ENCODE results near the gene TPRX2. TPM values are rescaled to one million over a fixed set of nuclear protein-coding genes. Genes with fewer than 3 reads are reported as not detected.

Gene TPRX2
- total and polyA plus RNA-seq, 4 donors: not detected

DNA sequence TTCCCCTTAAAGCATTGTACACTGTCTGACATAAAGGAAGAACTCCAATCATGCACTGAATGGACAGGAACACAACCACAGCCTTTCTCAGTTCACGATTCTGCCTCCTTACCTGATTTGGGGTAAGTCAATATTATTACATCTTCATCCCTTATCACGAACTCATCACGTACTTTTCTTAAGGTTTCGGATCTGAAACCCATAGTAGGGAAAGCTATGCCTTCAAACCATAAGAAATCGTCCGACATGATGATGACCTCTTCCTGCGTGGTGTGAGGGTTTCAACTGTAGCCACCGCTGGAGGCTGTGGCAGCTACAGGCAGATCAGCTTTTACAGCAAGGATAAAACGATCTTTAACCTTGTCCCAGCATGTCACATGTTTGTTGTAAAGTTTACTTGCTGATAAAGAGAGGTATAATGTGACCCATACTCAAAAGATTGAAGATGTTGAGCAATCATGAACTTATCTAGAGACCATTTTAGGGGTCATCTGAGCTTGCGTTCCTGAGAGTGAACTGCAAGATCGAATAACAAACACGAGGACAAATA lies 27.1 kb downstream of the TPRX2 start, which contains the start of gene SULT2A1:
Gene SULT2A1 (minus strand): TSS at position 306 of the 550 bp plus-strand sequence. CDS start 58 bp downstream, at position 248.
- Histone ChIP-seq H3K4me1 (ENCODE audit: control insufficient read depth in 4 of 4, insufficient read depth in 4 of 4, low read length in 3 of 4) (peaks cover 4 to 32% (median 15%) of the 10 kb centered on the region in 4 donors), H3K27me3 (ENCODE audit: control insufficient read depth in 4 of 4, insufficient read depth in 4 of 4, low read length in 3 of 4) (no peaks in the 10 kb centered on the region), H3K36me3 (ENCODE audit: control insufficient read depth in 4 of 4, insufficient read depth in 3 of 4, low read depth in 1 of 4, low read length in 3 of 4) (peaks cover 0 to 21% (median 13%) of the 10 kb centered on the region in 4 donors), H3K9ac (ENCODE audit: low read depth in 1 of 2, low read length in 2 of 2) (peak within 1 kb of the TSS; percentile 66 to 93), H3K27ac (ENCODE audit: low read depth in 1 of 2, low read length in 2 of 2) (peak within 1 kb of the TSS; percentile 70 to 73), H3K4me3 (ENCODE audit: low read depth in 1 of 3, low read length in 3 of 3) (peak within 1 kb of the TSS; percentile 60 to 88 (median 79)), H3K9me3 (ENCODE audit: control insufficient read depth in 4 of 4, low read length in 3 of 4) (no peaks in the 10 kb centered on the region)
- TF ChIP-seq FOXA1 (IDR thresholded peaks at IDR 0.05): peak; percentile 75
- no peak for TF ChIP-seq NR2F2 (IDR thresholded peaks at IDR 0.05)
- peak; percentile 97 to 98 for TF ChIP-seq RXRA (IDR thresholded peaks at IDR 0.05)
- peak; percentile 100 for TF ChIP-seq TAF1 (conservative IDR thresholded peaks at IDR 0.05)
- TF ChIP-seq FOXA2 (IDR thresholded peaks at IDR 0.05): peak; percentile 72
- TF ChIP-seq, protein P1, sequence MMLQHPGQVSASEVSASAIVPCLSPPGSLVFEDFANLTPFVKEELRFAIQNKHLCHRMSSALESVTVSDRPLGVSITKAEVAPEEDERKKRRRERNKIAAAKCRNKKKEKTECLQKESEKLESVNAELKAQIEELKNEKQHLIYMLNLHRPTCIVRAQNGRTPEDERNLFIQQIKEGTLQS (IDR thresholded peaks at IDR 0.05): peak; percentile 35
- TF ChIP-seq, protein P2, sequence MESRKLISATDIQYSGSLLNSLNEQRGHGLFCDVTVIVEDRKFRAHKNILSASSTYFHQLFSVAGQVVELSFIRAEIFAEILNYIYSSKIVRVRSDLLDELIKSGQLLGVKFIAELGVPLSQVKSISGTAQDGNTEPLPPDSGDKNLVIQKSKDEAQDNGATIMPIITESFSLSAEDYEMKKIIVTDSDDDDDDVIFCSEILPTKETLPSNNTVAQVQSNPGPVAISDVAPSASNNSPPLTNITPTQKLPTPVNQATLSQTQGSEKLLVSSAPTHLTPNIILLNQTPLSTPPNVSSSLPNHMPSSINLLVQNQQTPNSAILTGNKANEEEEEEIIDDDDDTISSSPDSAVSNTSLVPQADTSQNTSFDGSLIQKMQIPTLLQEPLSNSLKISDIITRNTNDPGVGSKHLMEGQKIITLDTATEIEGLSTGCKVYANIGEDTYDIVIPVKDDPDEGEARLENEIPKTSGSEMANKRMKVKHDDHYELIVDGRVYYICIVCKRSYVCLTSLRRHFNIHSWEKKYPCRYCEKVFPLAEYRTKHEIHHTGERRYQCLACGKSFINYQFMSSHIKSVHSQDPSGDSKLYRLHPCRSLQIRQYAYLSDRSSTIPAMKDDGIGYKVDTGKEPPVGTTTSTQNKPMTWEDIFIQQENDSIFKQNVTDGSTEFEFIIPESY (IDR thresholded peaks at IDR 0.05): peak; percentile 94
- TF ChIP-seq RAD21 (IDR thresholded peaks at IDR 0.05): peak in 1 of 2 donors; percentile 32
- TF ChIP-seq, protein P3, sequence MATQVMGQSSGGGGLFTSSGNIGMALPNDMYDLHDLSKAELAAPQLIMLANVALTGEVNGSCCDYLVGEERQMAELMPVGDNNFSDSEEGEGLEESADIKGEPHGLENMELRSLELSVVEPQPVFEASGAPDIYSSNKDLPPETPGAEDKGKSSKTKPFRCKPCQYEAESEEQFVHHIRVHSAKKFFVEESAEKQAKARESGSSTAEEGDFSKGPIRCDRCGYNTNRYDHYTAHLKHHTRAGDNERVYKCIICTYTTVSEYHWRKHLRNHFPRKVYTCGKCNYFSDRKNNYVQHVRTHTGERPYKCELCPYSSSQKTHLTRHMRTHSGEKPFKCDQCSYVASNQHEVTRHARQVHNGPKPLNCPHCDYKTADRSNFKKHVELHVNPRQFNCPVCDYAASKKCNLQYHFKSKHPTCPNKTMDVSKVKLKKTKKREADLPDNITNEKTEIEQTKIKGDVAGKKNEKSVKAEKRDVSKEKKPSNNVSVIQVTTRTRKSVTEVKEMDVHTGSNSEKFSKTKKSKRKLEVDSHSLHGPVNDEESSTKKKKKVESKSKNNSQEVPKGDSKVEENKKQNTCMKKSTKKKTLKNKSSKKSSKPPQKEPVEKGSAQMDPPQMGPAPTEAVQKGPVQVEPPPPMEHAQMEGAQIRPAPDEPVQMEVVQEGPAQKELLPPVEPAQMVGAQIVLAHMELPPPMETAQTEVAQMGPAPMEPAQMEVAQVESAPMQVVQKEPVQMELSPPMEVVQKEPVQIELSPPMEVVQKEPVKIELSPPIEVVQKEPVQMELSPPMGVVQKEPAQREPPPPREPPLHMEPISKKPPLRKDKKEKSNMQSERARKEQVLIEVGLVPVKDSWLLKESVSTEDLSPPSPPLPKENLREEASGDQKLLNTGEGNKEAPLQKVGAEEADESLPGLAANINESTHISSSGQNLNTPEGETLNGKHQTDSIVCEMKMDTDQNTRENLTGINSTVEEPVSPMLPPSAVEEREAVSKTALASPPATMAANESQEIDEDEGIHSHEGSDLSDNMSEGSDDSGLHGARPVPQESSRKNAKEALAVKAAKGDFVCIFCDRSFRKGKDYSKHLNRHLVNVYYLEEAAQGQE (IDR thresholded peaks at IDR 0.05): peak; percentile 94
- peak; percentile 84 to 90 for TF ChIP-seq JUND (IDR thresholded peaks at IDR 0.05)
- peak; percentile 83 to 91 for TF ChIP-seq HNF4A (conservative IDR thresholded peaks at IDR 0.05)
- TF ChIP-seq, protein P4, sequence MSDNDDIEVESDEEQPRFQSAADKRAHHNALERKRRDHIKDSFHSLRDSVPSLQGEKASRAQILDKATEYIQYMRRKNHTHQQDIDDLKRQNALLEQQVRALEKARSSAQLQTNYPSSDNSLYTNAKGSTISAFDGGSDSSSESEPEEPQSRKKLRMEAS (IDR thresholded peaks at IDR 0.05): peak; percentile 78
- peak; percentile 94 for TF ChIP-seq SP1 (IDR thresholded peaks at IDR 0.05)
- no peak for TF ChIP-seq GABPA (IDR thresholded peaks at IDR 0.05 in 1 of 2, conservative IDR thresholded peaks at IDR 0.05 in 1 of 2)
- peak; percentile 55 for TF ChIP-seq HNF4G (IDR thresholded peaks at IDR 0.05)
- peak; percentile 92 for TF ChIP-seq YY1 (IDR thresholded peaks at IDR 0.05)
- TF ChIP-seq, protein P5, sequence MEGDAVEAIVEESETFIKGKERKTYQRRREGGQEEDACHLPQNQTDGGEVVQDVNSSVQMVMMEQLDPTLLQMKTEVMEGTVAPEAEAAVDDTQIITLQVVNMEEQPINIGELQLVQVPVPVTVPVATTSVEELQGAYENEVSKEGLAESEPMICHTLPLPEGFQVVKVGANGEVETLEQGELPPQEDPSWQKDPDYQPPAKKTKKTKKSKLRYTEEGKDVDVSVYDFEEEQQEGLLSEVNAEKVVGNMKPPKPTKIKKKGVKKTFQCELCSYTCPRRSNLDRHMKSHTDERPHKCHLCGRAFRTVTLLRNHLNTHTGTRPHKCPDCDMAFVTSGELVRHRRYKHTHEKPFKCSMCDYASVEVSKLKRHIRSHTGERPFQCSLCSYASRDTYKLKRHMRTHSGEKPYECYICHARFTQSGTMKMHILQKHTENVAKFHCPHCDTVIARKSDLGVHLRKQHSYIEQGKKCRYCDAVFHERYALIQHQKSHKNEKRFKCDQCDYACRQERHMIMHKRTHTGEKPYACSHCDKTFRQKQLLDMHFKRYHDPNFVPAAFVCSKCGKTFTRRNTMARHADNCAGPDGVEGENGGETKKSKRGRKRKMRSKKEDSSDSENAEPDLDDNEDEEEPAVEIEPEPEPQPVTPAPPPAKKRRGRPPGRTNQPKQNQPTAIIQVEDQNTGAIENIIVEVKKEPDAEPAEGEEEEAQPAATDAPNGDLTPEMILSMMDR (IDR thresholded peaks at IDR 0.05; ENCODE audit: low read depth, low read length, missing input control): no peak
- peak in 1 of 2 donors; percentile 42 for TF ChIP-seq EGR1 (IDR thresholded peaks at IDR 0.05; ENCODE audit: low read depth in 2 of 2)
- DNase-seq (ENCODE audit: low spot score): no peak
- 24% methylated on average over 12 of the region's 12 CpGs for WGBS
